NB4 (cell line): ENCODE measurements around the gene ZW10.

Experiments
- CTCF ChIP-seq: IDR thresholded peaks from one replicate; pipeline ENCODE4 v1.5.1; 2012; ENCODE audit warnings: low read depth, low read length
- POLR2A ChIP-seq: IDR thresholded peaks from 2 replicates; pipeline ENCODE4 v1.6.1; 2011; ENCODE audit warnings: mild to moderate bottlenecking; ENCODE audit not compliant: insufficient read length; ENCODE audit errors: extremely low read depth
- TF ChIP-seq, protein P1 (sequence below): IDR thresholded peaks from 2 replicates; pipeline ENCODE4 v1.6.1; 2011; ENCODE audit warnings: low read depth, low read length

DNA sequence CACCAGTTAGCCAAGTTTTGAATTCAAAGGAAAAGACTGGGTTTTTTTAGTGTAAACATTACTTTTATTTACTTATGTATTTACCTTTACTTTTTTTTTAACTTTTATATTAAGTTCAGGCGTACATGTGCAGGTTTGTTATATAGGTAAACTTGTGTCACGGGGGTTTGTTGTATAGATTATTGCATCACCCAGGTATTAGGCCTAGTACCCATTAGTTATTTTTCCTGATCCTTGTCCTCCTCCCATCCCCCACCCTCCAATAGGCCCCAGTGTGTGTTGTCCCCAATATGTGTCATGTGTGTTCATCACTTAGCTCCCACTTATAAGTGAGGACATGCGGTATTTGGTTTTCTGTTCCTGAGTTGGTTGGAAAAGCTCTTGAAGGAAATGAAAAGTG lies 20.6 kb downstream of the ZW10 start:
- TF ChIP-seq CTCF: no peak
- no peak for TF ChIP-seq POLR2A
- TF ChIP-seq, protein P1, sequence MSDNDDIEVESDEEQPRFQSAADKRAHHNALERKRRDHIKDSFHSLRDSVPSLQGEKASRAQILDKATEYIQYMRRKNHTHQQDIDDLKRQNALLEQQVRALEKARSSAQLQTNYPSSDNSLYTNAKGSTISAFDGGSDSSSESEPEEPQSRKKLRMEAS: no peak
